Activated naive CD4-positive, alpha-beta T cell treated with anti-CD3 and anti-CD28 coated beads, Interleukin-2, amount 50 U/mL, for 24 hours (primary cell): ENCODE results near the gene CDCA7L.

Source experiments
- H3K27ac Mint-ChIP-seq: one replicate; pipeline ENCODE4 v1.8.0; 2021; ENCODE audit warnings: mild to moderate bottlenecking, mixed read lengths
- H3K27me3 Mint-ChIP-seq: one replicate; pipeline ENCODE4 v1.8.0; 2021; ENCODE audit warnings: mixed read lengths
- H3K36me3 Mint-ChIP-seq: one replicate; pipeline ENCODE4 v1.8.0; 2021; ENCODE audit warnings: mixed read lengths
- H3K4me1 Mint-ChIP-seq: one replicate; pipeline ENCODE4 v1.8.0; 2021; ENCODE audit warnings: mixed read lengths
- H3K4me3 Mint-ChIP-seq: one replicate; pipeline ENCODE4 v1.8.0; 2021; ENCODE audit warnings: mild to moderate bottlenecking, mixed read lengths
- H3K9me3 Mint-ChIP-seq: one replicate; pipeline ENCODE4 v1.8.0; 2021; ENCODE audit warnings: mixed read lengths

The CDCA7L gene

GRCh38 chr7:21851559-21851967, 94.1 kb downstream of the CDCA7L start:
- peak overlapping the region; percentile 98 for H3K27ac Mint-ChIP-seq
- H3K27me3 Mint-ChIP-seq = no peaks in the 10 kb centered on the region
- H3K9me3 Mint-ChIP-seq = peaks cover 4% of the 10 kb centered on the region
- H3K4me3 Mint-ChIP-seq = peak overlapping the region; percentile 76
- peaks cover 33% of the 10 kb centered on the region for H3K4me1 Mint-ChIP-seq
- peaks cover 1% of the 10 kb centered on the region for H3K36me3 Mint-ChIP-seq
